MG63 (cell line): ENCODE measurements around the gene WDR44. TPM values are rescaled to one million over a fixed set of nuclear protein-coding genes. Genes with fewer than 3 reads are reported as not detected.
A peak's percentile ranks its signal among the peaks of the same experiment; 100 is the strongest.
"Not testable (repeated sequence)": the region's sequence is repeated elsewhere in the genome, so short reads cannot be mapped to it uniquely, and the experiment has no call there.

Source experiments
- DNase-seq: peaks from one replicate; pipeline ENCODE4 v3.0.0-alpha.2; 2020
- H3K27me3 ChIP-seq: fragments of 250-450 bp; sonication (Bioruptor Pico); 2 replicates; pipeline ENCODE4 v1.5.1; 2020; ENCODE audit warnings: mild to moderate bottlenecking, moderate library complexity
- H3K36me3 ChIP-seq: fragments of 250-450 bp; sonication (Bioruptor Pico); 2 replicates; pipeline ENCODE4 v1.5.1; 2020; ENCODE audit warnings: mild to moderate bottlenecking, moderate library complexity
- H3K4me3 ChIP-seq: fragments of 250-450 bp; sonication (Bioruptor Pico); 2 replicates; pipeline ENCODE4 v1.5.1; 2020; ENCODE audit warnings: mild to moderate bottlenecking, moderate library complexity
- H3K9me3 ChIP-seq: fragments of 250-450 bp; sonication (Bioruptor Pico); 2 replicates; pipeline ENCODE4 v1.5.1; 2020; ENCODE audit warnings: mild to moderate bottlenecking, moderate library complexity
- total RNA-seq: library from RNA; depleted of rRNA; stranded (reverse); fragments of >200 nt; shearing (Covaris generic); gene quantifications from 2 replicates; pipeline ENCODE4 v1.2.3, GENCODE V29; 2014; ENCODE audit warnings: low replicate concordance; rRNA removed

WDR44 gene
- total RNA-seq: 6.1 and 6.3 TPM in 2 replicates

- no peaks in the 10 kb centered on the region for H3K9me3 ChIP-seq
- H3K4me3 ChIP-seq: peak within 1 kb of the TSS; percentile 82
- H3K36me3 ChIP-seq: no peaks in the 10 kb centered on the region
- no peaks in the 10 kb centered on the region for H3K27me3 ChIP-seq
- DNase-seq: peak; percentile 92
Observed at GRCh38 chrX:118345464-118346257, at the start of gene WDR44. TSS of gene WDR44 (plus strand) at chrX:118346106. CDS start at chrX:118346504, 398 bp downstream.

DNA sequence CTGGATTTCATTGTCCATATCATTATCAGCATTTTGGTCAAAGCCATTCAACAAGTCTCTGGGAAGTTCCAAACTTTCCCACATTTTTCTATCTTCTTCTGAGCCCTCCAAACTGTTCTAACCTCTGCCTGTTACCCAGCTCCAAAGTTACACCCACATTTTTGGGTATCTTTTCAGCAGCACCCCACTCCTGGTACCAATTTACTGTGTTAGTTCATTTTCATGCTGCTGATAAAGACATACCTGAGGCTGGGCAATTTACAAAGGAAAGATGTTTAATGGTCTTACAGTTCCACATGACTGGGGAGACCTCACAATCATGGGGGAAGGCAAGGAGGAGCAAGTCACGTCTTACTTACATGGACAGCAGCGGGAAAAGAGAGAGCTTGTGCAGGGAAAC is 40.1 kb upstream of the WDR44 start:
- DNase-seq, H3K9me3 ChIP-seq, H3K4me3 ChIP-seq, H3K36me3 ChIP-seq, H3K27me3 ChIP-seq: not testable (repeated sequence)

- no peak overlapping the region for H3K4me3 ChIP-seq
- no peaks in the 10 kb centered on the region for H3K27me3 ChIP-seq
- H3K36me3 ChIP-seq: no peaks in the 10 kb centered on the region
- no peaks in the 10 kb centered on the region for H3K9me3 ChIP-seq
- no peak for DNase-seq
Observed at GRCh38 chrX:118315529-118315928, 30.4 kb upstream of the WDR44 start.

GRCh38 chrX:118324588-118324987 is 21.3 kb upstream of the WDR44 start:
- DNase-seq: no peak
- no peak overlapping the region for H3K4me3 ChIP-seq
- no peaks in the 10 kb centered on the region for H3K36me3 ChIP-seq
- no peaks in the 10 kb centered on the region for H3K9me3 ChIP-seq
- H3K27me3 ChIP-seq: no peaks in the 10 kb centered on the region

GRCh38 chrX:118325453-118325852 is 20.5 kb upstream of the WDR44 start:
- no peak for DNase-seq
- H3K27me3 ChIP-seq: no peaks in the 10 kb centered on the region
- H3K9me3 ChIP-seq: no peaks in the 10 kb centered on the region
- no peak overlapping the region for H3K4me3 ChIP-seq
- no peaks in the 10 kb centered on the region for H3K36me3 ChIP-seq

GRCh38 chrX:118329175-118329574 is 16.7 kb upstream of the WDR44 start:
- no peak for DNase-seq
- Histone ChIP-seq H3K27me3 (no peaks in the 10 kb centered on the region), H3K36me3 (no peaks in the 10 kb centered on the region), H3K4me3 (no peak overlapping the region), H3K9me3 (no peaks in the 10 kb centered on the region)

GRCh38 chrX:118337687-118338086 is 8.2 kb upstream of the WDR44 start:
- no peak overlapping the region for H3K4me3 ChIP-seq
- H3K36me3 ChIP-seq: no peaks in the 10 kb centered on the region
- H3K9me3 ChIP-seq: no peaks in the 10 kb centered on the region
- no peaks in the 10 kb centered on the region for H3K27me3 ChIP-seq
- DNase-seq: no peak

DNA sequence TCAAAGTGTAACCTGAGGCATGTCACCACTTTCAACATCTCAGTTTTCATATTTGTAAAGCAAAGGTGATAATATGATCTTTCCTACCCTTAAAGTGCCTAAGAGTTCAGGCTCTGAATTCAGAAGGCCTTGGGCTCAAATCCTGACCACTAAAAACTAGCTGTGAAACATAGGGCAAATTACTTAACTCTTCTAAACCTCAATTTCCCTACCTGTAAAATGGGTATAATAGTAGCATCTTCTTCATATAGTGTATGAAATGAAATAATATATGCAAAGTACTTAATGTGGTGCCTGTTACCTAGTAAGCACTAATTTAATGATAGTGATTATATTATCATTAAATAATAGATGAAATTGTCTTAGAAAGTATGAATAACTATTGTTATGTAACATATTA is 7.0 kb upstream of the WDR44 start:
- no peaks in the 10 kb centered on the region for H3K9me3 ChIP-seq
- no peak for DNase-seq
- H3K4me3 ChIP-seq: no peak overlapping the region
- H3K27me3 ChIP-seq: no peaks in the 10 kb centered on the region
- H3K36me3 ChIP-seq: no peaks in the 10 kb centered on the region

GRCh38 chrX:118345045-118345463 is 852 bp upstream of the WDR44 start:
- peak overlapping the region; percentile 82 for H3K4me3 ChIP-seq
- H3K27me3 ChIP-seq: no peaks in the 10 kb centered on the region
- no peaks in the 10 kb centered on the region for H3K36me3 ChIP-seq
- no peaks in the 10 kb centered on the region for H3K9me3 ChIP-seq
- no peak for DNase-seq

- Histone ChIP-seq H3K9me3 (no peaks in the 10 kb centered on the region), H3K27me3 (no peaks in the 10 kb centered on the region), H3K36me3 (no peaks in the 10 kb centered on the region), H3K4me3 (peak overlapping the region; percentile 82)
- no peak for DNase-seq
Observed at GRCh38 chrX:118346258-118347094, 570 bp downstream of the WDR44 start.

- no peaks in the 10 kb centered on the region for H3K27me3 ChIP-seq
- H3K9me3 ChIP-seq: no peaks in the 10 kb centered on the region
- no peak for DNase-seq
- H3K36me3 ChIP-seq: no peaks in the 10 kb centered on the region
- H3K4me3 ChIP-seq: peak overlapping the region; percentile 82
Observed at GRCh38 chrX:118347131-118347530, 1.2 kb downstream of the WDR44 start.

DNA sequence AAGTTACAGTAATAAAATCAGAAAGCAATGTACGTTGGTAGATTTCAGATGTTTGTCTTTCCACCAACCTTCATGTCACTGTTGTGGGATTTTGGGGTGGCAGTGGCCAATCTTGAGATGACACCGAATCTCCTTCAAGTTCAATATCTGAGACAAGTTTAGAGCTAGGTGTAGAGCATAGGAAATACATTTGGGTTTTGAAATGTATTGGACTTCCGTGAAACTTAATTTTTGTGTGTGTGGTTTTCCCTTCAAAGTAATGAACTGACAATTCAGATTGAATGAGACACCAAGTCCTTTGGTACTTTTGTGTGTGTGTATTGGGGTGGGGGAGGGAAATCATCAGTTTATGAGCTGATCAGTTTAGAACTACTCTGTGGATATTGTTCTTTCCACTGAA is 1.8 kb downstream of the WDR44 start:
- Histone ChIP-seq H3K4me3 (peak overlapping the region; percentile 82), H3K36me3 (no peaks in the 10 kb centered on the region), H3K27me3 (no peaks in the 10 kb centered on the region), H3K9me3 (no peaks in the 10 kb centered on the region)
- no peak for DNase-seq

DNA sequence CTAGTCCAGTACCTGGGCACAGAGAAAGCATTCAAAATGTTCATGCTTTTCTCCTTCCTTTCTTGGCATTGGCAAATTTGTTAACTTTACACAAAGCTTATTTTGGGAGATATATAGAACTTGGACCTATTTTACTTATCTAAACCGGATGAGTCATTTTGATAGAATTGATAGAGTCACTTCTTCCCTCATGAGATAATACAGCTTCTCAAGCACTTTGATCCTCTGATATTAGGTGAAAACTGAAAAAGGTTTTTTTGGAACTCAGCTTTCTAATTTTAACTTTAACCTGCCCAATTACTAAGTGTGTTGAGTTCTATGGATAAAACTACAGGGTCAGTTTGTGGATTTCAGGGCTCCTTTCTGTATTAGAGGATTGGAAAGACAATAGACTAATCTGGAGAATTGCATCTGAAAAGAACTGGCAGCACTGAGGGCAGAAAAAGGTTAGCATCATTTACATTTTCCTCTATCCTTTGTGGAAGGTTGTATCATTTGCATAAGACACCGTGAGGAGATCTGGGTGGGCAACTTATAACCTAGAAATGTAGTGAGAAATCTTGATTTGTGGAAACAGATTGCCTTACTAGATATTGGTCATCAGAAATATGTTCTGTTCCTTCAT is 2.4 kb downstream of the WDR44 start:
- Histone ChIP-seq H3K4me3 (peak overlapping the region; percentile 82), H3K27me3 (no peaks in the 10 kb centered on the region), H3K36me3 (no peaks in the 10 kb centered on the region), H3K9me3 (no peaks in the 10 kb centered on the region)
- no peak for DNase-seq

DNA sequence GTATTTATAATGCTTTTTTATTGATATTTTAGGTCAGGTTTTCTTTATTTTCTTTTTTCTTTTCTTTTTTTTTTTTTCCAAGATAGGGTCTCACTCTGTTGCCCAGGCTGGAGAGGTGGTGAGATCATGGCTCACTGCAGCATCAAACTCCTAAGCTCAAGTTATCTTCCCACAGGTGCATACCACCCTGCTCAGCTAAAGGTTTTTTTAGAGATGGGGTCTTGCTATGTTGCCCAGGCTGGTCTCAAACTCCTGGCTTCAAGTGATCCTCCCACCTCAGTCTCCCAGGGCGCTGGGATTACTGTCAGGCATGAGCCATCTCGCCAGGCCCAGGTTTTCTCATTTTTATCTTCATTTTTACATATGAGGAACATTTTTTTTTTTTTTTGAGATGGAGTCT is 3.3 kb downstream of the WDR44 start:
- Histone ChIP-seq H3K9me3 (no peaks in the 10 kb centered on the region), H3K4me3 (no peak overlapping the region), H3K27me3 (no peaks in the 10 kb centered on the region), H3K36me3 (no peaks in the 10 kb centered on the region)
- no peak for DNase-seq

DNA sequence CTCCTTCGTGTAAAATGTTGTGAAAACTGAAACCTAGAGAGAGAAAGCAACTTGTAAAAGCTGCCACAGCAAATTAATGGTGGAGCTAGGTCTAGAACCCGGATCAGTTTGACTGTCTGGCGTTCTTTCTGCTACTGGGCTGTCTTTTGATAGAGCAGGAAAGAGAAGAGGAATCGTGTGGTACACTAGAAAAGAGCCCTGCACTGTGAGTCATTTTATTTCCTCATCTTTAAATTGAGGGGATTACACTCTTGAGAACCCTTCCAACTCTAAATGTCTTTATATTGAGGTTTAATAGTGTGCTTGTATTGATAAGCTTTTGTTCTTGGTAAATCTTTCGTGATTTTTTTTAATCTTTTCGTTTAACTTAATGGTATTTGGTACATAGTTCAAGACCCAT is 4.3 kb downstream of the WDR44 start:
- H3K4me3 ChIP-seq: peak overlapping the region; percentile 26
- H3K36me3 ChIP-seq: no peaks in the 10 kb centered on the region
- H3K27me3 ChIP-seq: no peaks in the 10 kb centered on the region
- H3K9me3 ChIP-seq: no peaks in the 10 kb centered on the region
- no peak for DNase-seq

GRCh38 chrX:118350706-118351105 is 4.8 kb downstream of the WDR44 start:
- Histone ChIP-seq H3K4me3 (no peak overlapping the region), H3K27me3 (no peaks in the 10 kb centered on the region), H3K36me3 (no peaks in the 10 kb centered on the region), H3K9me3 (no peaks in the 10 kb centered on the region)
- DNase-seq: no peak

- no peaks in the 10 kb centered on the region for H3K36me3 ChIP-seq
- DNase-seq: no peak
- no peak overlapping the region for H3K4me3 ChIP-seq
- no peaks in the 10 kb centered on the region for H3K9me3 ChIP-seq
- no peaks in the 10 kb centered on the region for H3K27me3 ChIP-seq
Observed at GRCh38 chrX:118352566-118352965, 6.7 kb downstream of the WDR44 start.
